Uterus (tissue), 2 donors: ENCODE measurements around the gene TK1.

ENCODE experiments used
- CTCF ChIP-seq, 4 experiments: fragments of 200-600 bp in 2 of 4; fragments of 450-650 bp in 2 of 4; sonication (generic) in 2 of 4; IDR thresholded peaks; one replicate each; pipeline ENCODE4 v1.5.1; 2016 to 2019; ENCODE audit warnings: antibody characterized with exemption in 4 of 4, mild to moderate bottlenecking in 2 of 4, moderate library complexity in 1 of 4
- POLR2A ChIP-seq, 2 donors: fragments of 450-650 bp; IDR thresholded peaks; one replicate each; pipeline ENCODE4 v1.6.1; 2016; ENCODE audit warnings: antibody characterized with exemption in 2 of 2, mild to moderate bottlenecking in 1 of 2, moderate library complexity in 1 of 2

DNA sequence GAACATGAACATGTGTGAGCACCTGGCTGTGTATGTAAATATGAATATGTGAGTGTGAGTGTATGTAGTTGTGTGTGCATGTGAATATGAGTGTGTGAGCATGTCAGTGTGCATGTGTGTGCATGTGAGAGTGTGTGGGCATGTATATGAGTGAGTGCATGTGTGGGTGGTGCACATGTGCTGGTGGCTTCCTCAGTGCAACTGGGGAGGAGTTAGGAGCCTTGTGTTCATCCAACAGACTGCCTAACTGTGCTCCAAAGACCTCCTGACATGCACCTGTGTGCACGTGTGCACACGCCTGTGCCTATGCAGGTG lies 46.0 kb upstream of the TK1 start:
- TF ChIP-seq CTCF (IDR thresholded peaks at IDR 0.05) (no peak), POLR2A (IDR thresholded peaks at IDR 0.05) (no peak)
